Neutrophil (primary cell): ENCODE results near the gene CDH1.

Experiments used
- H3K27ac ChIP-seq: fragments of 200-600 bp; sonication (generic); 2 replicates; pipeline ENCODE4 v1.5.1; 2016; ENCODE audit warnings: mild to moderate bottlenecking, moderate library complexity
- H3K27me3 ChIP-seq: fragments of 200-600 bp; sonication (generic); 2 replicates; pipeline ENCODE4 v1.6.0; 2016; ENCODE audit warnings: mild to moderate bottlenecking
- H3K36me3 ChIP-seq: fragments of 200-600 bp; sonication (generic); 2 replicates; pipeline ENCODE4 v1.5.1; 2017
- H3K4me1 ChIP-seq, 2 experiments: fragments of 200-600 bp in 1 of 2; sonication (generic) in 1 of 2; 1 replicate in 1 of 2; 2 replicates in 1 of 2; pipeline versions ENCODE4 v1.5.1 to v1.6.1; 2013 to 2016; ENCODE audit warnings: low read depth in 1 of 2, low read length in 1 of 2, mild to moderate bottlenecking in 1 of 2, moderate library complexity in 1 of 2; ENCODE audit not compliant: control insufficient read depth in 1 of 2, insufficient read depth in 1 of 2
- H3K4me3 ChIP-seq, 2 experiments: fragments of 200-600 bp in 1 of 2; sonication (generic) in 1 of 2; 1 replicate in 1 of 2; 2 replicates in 1 of 2; pipeline ENCODE4 v1.5.1; 2013 to 2016; ENCODE audit warnings: low read depth in 1 of 2, low read length in 1 of 2, mild to moderate bottlenecking in 1 of 2, moderate library complexity in 1 of 2
- H3K9me3 ChIP-seq: fragments of 200-600 bp; sonication (generic); 2 replicates; pipeline ENCODE4 v1.5.1; 2016
- TF ChIP-seq, protein P1 (sequence below): fragments of 200-600 bp; sonication (generic); IDR thresholded peaks from 2 replicates; pipeline ENCODE4 v1.5.1; 2016; ENCODE audit warnings: antibody characterized with exemption

The CDH1 gene

GRCh38 chr16:68732042-68732680 is 4.9 kb upstream of the CDH1 start:
- TF ChIP-seq, protein P1, sequence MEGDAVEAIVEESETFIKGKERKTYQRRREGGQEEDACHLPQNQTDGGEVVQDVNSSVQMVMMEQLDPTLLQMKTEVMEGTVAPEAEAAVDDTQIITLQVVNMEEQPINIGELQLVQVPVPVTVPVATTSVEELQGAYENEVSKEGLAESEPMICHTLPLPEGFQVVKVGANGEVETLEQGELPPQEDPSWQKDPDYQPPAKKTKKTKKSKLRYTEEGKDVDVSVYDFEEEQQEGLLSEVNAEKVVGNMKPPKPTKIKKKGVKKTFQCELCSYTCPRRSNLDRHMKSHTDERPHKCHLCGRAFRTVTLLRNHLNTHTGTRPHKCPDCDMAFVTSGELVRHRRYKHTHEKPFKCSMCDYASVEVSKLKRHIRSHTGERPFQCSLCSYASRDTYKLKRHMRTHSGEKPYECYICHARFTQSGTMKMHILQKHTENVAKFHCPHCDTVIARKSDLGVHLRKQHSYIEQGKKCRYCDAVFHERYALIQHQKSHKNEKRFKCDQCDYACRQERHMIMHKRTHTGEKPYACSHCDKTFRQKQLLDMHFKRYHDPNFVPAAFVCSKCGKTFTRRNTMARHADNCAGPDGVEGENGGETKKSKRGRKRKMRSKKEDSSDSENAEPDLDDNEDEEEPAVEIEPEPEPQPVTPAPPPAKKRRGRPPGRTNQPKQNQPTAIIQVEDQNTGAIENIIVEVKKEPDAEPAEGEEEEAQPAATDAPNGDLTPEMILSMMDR = no peak

GRCh38 chr16:68732741-68733399 is 4.2 kb upstream of the CDH1 start:
- no peaks in the 10 kb centered on the region for H3K9me3 ChIP-seq
- peaks cover 6 to 10% of the 10 kb centered on the region in 2 experiments for H3K4me1 ChIP-seq
- no peak overlapping the region for H3K27ac ChIP-seq
- TF ChIP-seq, protein P1 = no peak
- H3K36me3 ChIP-seq = no peaks in the 10 kb centered on the region
- H3K4me3 ChIP-seq = no peak overlapping the region
- peaks cover 36% of the 10 kb centered on the region for H3K27me3 ChIP-seq

More at GRCh38 chr16:68732042-68732680, 4.9 kb upstream of the CDH1 start:
- H3K36me3 ChIP-seq = no peaks in the 10 kb centered on the region
- H3K27me3 ChIP-seq = peaks cover 29% of the 10 kb centered on the region
- H3K9me3 ChIP-seq = no peaks in the 10 kb centered on the region
- H3K4me1 ChIP-seq = peaks cover 3 to 4% of the 10 kb centered on the region in 2 experiments
- no peak overlapping the region for H3K4me3 ChIP-seq
- no peak overlapping the region for H3K27ac ChIP-seq

DNA sequence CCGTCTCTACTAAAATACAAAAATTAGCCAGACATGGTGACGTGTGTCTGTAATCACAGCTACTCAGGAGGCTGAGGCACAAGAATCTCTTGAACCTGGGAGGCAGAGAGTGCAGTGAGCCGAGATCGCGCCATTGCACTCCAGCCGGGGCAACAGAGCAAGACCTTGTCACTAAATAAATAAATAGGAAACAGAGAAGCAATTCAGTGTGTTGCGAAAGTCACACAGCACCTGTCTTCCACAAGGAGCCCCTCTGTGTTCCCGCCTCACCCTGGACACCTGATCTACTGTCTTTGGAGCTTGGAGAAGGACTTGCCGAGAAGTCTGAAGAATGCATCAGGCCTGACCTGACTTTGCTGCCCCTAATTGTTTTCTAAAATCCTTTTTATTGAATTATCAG is 3.5 kb upstream of the CDH1 start:
- no peaks in the 10 kb centered on the region for H3K9me3 ChIP-seq

GRCh38 chr16:68734782-68735181 is 2.3 kb upstream of the CDH1 start:
- Histone ChIP-seq H3K27ac (no peak overlapping the region), H3K4me3 (no peak overlapping the region), H3K9me3 (no peaks in the 10 kb centered on the region), H3K36me3 (no peaks in the 10 kb centered on the region), H3K4me1 (peaks cover 6 to 16% of the 10 kb centered on the region in 2 experiments), H3K27me3 (peaks cover 50% of the 10 kb centered on the region)
- TF ChIP-seq, protein P1 = no peak

More for the DNA sequence above, 3.5 kb upstream of the CDH1 start:
- H3K36me3 ChIP-seq = no peaks in the 10 kb centered on the region
- peaks cover 6 to 16% of the 10 kb centered on the region in 2 experiments for H3K4me1 ChIP-seq
- no peak overlapping the region for H3K27ac ChIP-seq
- no peak overlapping the region for H3K4me3 ChIP-seq
- peaks cover 43% of the 10 kb centered on the region for H3K27me3 ChIP-seq
- TF ChIP-seq, protein P1 = no peak

GRCh38 chr16:68736561-68736960 is 531 bp upstream of the CDH1 start:
- Histone ChIP-seq H3K27me3 (peaks cover 50% of the 10 kb centered on the region), H3K9me3 (no peaks in the 10 kb centered on the region), H3K27ac (no peak overlapping the region), H3K4me1 (peaks cover 6 to 16% of the 10 kb centered on the region in 2 experiments), H3K36me3 (no peaks in the 10 kb centered on the region), H3K4me3 (no peak overlapping the region)
- TF ChIP-seq, protein P1 = no peak
